ENCODE results near the gene TTC3.

DNA sequence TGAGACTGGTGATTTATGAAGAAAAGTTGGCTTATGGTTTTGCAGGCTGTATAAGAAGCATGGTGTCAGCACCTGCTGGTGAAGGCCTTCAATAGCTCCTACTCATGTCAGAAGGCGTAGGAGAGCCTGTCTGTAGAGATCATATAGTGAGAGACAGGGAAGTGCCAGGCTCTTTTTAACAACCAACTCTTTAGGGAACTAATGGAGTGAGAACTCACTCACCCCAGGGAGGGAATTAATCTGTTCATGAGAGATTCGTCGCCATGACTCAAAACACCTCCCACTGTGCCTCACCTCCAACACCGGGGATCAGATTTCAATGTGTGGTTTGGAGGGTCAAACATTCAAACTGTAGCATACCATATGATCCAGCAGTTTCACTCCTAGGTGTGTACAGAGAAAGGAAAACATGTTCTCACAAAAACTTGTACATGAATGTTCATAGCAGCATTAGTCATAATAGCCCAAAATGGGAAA is 72.6 kb downstream of the TTC3 start:
- TF ChIP-seq FOS (IDR thresholded peaks at IDR 0.05; ENCODE audit: extremely low read depth, insufficient read length) (no peak), ZNF175 (CRISPR knock-in tag; IDR thresholded peaks at IDR 0.05; ENCODE audit: low read depth) (no peak), CTCF (IDR thresholded peaks at IDR 0.05 in 2 of 3, conservative IDR thresholded peaks at IDR 0.05 in 1 of 3; ENCODE audit: insufficient read depth in 2 of 3, low read depth in 1 of 3, low read length in 3 of 3) (peak in 2 of 3 experiments; percentile 6 to 14; a peak in 2 of 6 replicates), CBX3 (IDR thresholded peaks at IDR 0.05; ENCODE audit: borderline replicate concordance in 1 of 2, low read length in 2 of 2) (no peak), SIRT6 (IDR thresholded peaks at IDR 0.05; ENCODE audit: low read depth, low read length) (no peak), ZNF431 (CRISPR knock-in tag; IDR thresholded peaks at IDR 0.05) (no peak), POLR2AphosphoS5 (IDR thresholded peaks at IDR 0.05; ENCODE audit: control insufficient read depth, insufficient read depth, low read depth, low read length) (no peak)
